Epithelial cell of prostate (primary cell): ENCODE measurements around the gene PLEKHN1.
A peak's percentile ranks its signal among the peaks of the same experiment; 100 is the strongest.

ENCODE experiments used
- DNase-seq: peaks from one replicate; pipeline ENCODE4 v3.0.0-alpha.2; 2011; ENCODE audit warnings: low read depth, low spot score
- H3K27ac ChIP-seq: fragments of 450-650 bp; 2 replicates; pipeline ENCODE4 v1.5.1; 2017; ENCODE audit warnings: mild to moderate bottlenecking

Gene PLEKHN1

GRCh38 chr1:1020415-1021009 is 54.2 kb downstream of the PLEKHN1 start:
- DNase-seq, result no peak
- peak overlapping the region; percentile 95 for H3K27ac ChIP-seq

- DNase-seq, result no peak
- peak overlapping the region; percentile 95 for H3K27ac ChIP-seq
These were observed 55.0 kb downstream of the PLEKHN1 start for GRCh38 chr1:1021010-1021919.

GRCh38 chr1:1021920-1022259 is 55.6 kb downstream of the PLEKHN1 start:
- H3K27ac ChIP-seq, result peak overlapping the region; percentile 95
- no peak for DNase-seq

GRCh38 chr1:1022302-1023009 is 56.2 kb downstream of the PLEKHN1 start:
- H3K27ac ChIP-seq, result peak overlapping the region; percentile 95
- no peak for DNase-seq

- no peak for DNase-seq
- H3K27ac ChIP-seq, result peak overlapping the region; percentile 83
These were observed 57.4 kb downstream of the PLEKHN1 start for GRCh38 chr1:1023700-1024099.

GRCh38 chr1:1024149-1024770 is 58.0 kb downstream of the PLEKHN1 start:
- peak overlapping the region; percentile 83 for H3K27ac ChIP-seq
- DNase-seq, result no peak

GRCh38 chr1:1024771-1025699 is 58.8 kb downstream of the PLEKHN1 start:
- H3K27ac ChIP-seq, result peak overlapping the region; percentile 83
- DNase-seq, result peak; percentile 40
